ENCODE measurements around the gene PHACTR3. TPM values are rescaled to one million over a fixed set of nuclear protein-coding genes. Genes with fewer than 3 reads are reported as not detected.

PHACTR3 gene
- total and polyA plus RNA-seq, 10 donors: 1.4 to 15.0 (median 8.6) TPM

DNA sequence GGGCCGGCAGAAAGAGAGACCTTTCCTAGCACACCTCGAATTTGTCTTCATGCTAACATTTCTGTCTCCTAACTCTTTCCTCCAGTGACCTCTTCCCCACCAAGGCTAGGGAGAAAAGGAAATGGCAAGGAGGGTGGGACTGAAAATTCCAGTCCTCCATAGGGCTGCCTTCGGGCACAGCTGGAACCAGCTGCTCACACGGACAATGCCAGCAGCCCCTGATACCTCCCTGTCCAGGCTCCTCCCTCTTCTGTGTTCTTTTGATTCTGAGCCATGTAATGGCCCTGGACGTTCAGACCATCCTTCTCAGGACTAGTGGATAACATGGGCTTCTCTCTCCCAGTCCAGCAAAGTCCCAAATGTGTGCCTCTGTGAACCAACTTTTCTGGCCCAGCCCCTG, 29.1 kb upstream of the PHACTR3 start:
- 43 to 61% (median 49%) methylated on average over 5 of the region's 5 CpGs for WGBS, 5 donors
- peaks cover 0 to 39% (median 12%) of the 10 kb centered on the region in 6 donors for H3K4me1 ChIP-seq
- H3K4me3 ChIP-seq: no peak overlapping the region
- H3K27ac ChIP-seq: peak overlapping the region in 2 of 8 donors; percentile 9 to 21
- no peak for DNase-seq
- H3K36me3 ChIP-seq: no peaks in the 10 kb centered on the region
- no peaks in the 10 kb centered on the region for H3K9me3 ChIP-seq
- H3K27me3 ChIP-seq (replicated peaks in 1 of 7): peaks cover 0 to 81% (median 27%) of the 10 kb centered on the region in 7 donors
- intact Hi-C loops (cut with DNase I; ENCODE audit: low total_unique reads): no loop called here
- peak in 2 of 3 donors; percentile 20 to 39 for TF ChIP-seq POLR2AphosphoS5 (IDR thresholded peaks at IDR 0.05)
- TF ChIP-seq, protein P1, sequence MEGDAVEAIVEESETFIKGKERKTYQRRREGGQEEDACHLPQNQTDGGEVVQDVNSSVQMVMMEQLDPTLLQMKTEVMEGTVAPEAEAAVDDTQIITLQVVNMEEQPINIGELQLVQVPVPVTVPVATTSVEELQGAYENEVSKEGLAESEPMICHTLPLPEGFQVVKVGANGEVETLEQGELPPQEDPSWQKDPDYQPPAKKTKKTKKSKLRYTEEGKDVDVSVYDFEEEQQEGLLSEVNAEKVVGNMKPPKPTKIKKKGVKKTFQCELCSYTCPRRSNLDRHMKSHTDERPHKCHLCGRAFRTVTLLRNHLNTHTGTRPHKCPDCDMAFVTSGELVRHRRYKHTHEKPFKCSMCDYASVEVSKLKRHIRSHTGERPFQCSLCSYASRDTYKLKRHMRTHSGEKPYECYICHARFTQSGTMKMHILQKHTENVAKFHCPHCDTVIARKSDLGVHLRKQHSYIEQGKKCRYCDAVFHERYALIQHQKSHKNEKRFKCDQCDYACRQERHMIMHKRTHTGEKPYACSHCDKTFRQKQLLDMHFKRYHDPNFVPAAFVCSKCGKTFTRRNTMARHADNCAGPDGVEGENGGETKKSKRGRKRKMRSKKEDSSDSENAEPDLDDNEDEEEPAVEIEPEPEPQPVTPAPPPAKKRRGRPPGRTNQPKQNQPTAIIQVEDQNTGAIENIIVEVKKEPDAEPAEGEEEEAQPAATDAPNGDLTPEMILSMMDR (IDR thresholded peaks at IDR 0.05 in 8 of 11, conservative IDR thresholded peaks at IDR 0.05 in 3 of 11): no peak

DNA sequence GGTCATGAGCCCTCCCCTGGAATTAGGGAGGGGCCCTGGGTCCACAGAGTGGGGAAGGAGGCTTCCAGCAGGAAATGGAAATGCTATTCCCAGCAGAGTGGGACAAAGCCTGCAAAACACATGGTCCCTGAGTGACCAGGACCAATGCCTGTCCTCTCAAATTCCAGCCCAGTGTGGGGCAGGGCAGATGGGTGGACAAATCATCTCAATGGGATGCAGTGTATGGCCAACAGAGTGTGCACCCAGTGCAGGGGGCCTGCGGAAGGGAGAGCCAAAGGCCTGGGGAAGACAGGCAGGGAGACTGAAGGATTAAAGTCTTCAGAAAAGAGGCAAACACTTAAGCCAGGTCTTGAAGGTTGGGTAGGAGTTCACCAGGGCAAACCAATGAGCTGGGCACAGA, 28.7 kb upstream of the PHACTR3 start:
- Histone ChIP-seq H3K4me3 (no peak overlapping the region), H3K27ac (peak overlapping the region in 2 of 8 donors; percentile 9 to 21), H3K9me3 (no peaks in the 10 kb centered on the region), H3K4me1 (peaks cover 0 to 39% (median 12%) of the 10 kb centered on the region in 6 donors), H3K36me3 (no peaks in the 10 kb centered on the region), H3K27me3 (replicated peaks in 1 of 7) (peaks cover 0 to 82% (median 27%) of the 10 kb centered on the region in 7 donors)
- intact Hi-C loops (cut with DNase I; ENCODE audit: low total_unique reads): no loop called here
- WGBS, 5 donors: 69 to 95% (median 89%) methylated on average over 1 of the region's 1 CpG
- DNase-seq: peak; percentile 61
- TF ChIP-seq POLR2AphosphoS5 (IDR thresholded peaks at IDR 0.05) (no peak), POLR2A (IDR thresholded peaks at IDR 0.05) (no peak)
- TF ChIP-seq, protein P1 (IDR thresholded peaks at IDR 0.05 in 8 of 11, conservative IDR thresholded peaks at IDR 0.05 in 3 of 11): no peak

DNA sequence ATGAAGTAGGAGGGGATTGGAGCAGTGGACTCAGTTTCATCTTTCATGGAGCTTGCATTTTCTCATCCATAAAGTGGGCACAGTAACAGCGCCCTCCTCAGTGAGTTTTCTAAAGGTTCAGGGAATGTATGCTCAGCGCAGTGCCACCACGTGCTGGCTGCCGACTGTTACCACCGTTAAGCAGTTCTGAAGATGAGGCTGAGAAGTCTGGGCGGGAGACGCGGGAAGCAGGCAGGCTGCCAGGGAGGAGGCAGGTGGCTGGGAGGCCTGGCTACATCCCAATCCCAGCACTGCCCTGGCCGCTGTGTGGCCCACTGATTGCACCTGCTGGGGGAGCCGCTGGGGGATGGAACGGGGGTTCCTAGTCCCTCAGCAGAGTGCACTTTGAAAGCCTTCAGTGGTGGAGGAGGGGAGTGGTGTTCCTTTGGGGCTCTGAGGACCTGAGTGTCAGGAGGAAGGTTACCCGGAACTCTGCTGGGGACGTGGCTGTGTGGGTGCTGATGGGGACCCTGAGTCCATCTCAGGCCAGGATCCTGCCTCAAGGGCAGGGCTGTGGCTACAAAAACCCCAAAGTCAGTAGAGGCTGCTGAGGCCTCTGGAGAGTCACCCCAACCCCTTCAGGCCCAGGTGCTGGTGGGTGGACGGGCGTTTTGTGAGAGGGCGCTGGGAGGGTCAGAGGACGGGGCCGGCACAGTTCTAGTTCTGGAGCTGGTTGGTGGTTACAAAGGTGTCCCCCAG, 28.0 kb upstream of the PHACTR3 start:
- Histone ChIP-seq H3K27me3 (replicated peaks in 1 of 7) (peaks cover 0 to 82% (median 27%) of the 10 kb centered on the region in 7 donors), H3K4me1 (peaks cover 0 to 36% (median 11%) of the 10 kb centered on the region in 6 donors), H3K27ac (peak overlapping the region in 2 of 8 donors; percentile 21 to 63), H3K36me3 (no peaks in the 10 kb centered on the region), H3K9me3 (no peaks in the 10 kb centered on the region), H3K4me3 (no peak overlapping the region)
- intact Hi-C loops (cut with DNase I; ENCODE audit: low total_unique reads): no loop called here
- peak; percentile 58 for DNase-seq
- WGBS, 5 donors: 46 to 58% (median 55%) methylated on average over 18 of the region's 18 CpGs
- TF ChIP-seq, protein P1 (IDR thresholded peaks at IDR 0.05 in 8 of 11, conservative IDR thresholded peaks at IDR 0.05 in 3 of 11): no peak
- no peak for TF ChIP-seq POLR2A (IDR thresholded peaks at IDR 0.05)
- TF ChIP-seq POLR2AphosphoS5 (IDR thresholded peaks at IDR 0.05): no peak

DNA sequence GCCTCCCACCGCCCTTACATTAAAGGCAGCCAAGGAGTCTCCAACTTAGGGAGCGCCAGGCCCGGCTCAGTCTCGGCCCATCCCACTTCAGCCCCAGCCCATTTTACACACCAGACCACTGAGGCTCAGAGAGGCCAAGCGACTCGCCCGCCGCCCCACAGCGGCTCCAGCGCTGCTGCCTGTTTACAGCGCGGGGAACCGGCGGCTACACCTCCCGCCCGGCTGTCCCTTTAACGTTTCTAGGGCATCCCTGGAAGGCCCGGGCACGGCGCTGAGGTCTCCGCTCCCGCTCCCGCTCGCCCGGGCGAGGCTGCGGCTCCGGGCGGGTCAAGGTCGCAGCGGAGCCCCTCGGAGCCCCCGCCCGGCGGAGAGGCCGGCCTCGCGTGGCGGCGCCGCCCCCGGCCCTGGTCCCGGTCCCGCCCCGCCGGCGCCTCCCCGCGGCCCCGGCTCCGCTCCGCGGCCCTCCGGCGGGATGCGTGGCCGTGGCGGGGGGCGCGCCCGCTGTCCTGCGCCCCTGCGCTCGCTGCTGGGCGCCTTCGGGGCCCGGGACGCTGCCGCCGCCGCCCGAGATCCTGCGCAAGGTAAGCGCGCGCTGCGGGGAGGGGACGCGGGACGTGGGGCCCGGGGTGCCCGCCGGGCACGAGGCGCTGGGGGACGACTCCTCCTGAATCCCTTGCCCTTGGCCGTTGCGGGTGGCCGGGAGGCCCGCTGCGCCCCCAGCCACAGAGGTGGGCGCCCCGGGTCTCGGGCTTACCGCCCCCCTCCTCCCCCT, 27.1 kb upstream of the PHACTR3 start:
- H3K36me3 ChIP-seq: no peaks in the 10 kb centered on the region
- WGBS, 5 donors: 5 to 14% (median 6%) methylated on average over 38 to 95 of the region's 95 CpGs
- H3K4me1 ChIP-seq: peaks cover 0 to 32% (median 4%) of the 10 kb centered on the region in 6 donors
- H3K9me3 ChIP-seq: no peaks in the 10 kb centered on the region
- peak; percentile 58 for DNase-seq
- peaks cover 0 to 73% (median 21%) of the 10 kb centered on the region in 7 donors for H3K27me3 ChIP-seq (replicated peaks in 1 of 7)
- H3K27ac ChIP-seq: peak overlapping the region in 5 of 8 donors; percentile 38 to 63 (median 55)
- peak overlapping the region; percentile 22 to 59 (median 31) for H3K4me3 ChIP-seq
- intact Hi-C loops (cut with DNase I; ENCODE audit: low total_unique reads): no loop called here
- TF ChIP-seq POLR2A (IDR thresholded peaks at IDR 0.05): no peak
- TF ChIP-seq, protein P1 (IDR thresholded peaks at IDR 0.05 in 8 of 11, conservative IDR thresholded peaks at IDR 0.05 in 3 of 11): no peak
- TF ChIP-seq POLR2AphosphoS5 (IDR thresholded peaks at IDR 0.05): no peak

Measured in spleen (tissue), 11 donors.